ENCODE results near the gene MFAP3L.

MFAP3L gene

DNA sequence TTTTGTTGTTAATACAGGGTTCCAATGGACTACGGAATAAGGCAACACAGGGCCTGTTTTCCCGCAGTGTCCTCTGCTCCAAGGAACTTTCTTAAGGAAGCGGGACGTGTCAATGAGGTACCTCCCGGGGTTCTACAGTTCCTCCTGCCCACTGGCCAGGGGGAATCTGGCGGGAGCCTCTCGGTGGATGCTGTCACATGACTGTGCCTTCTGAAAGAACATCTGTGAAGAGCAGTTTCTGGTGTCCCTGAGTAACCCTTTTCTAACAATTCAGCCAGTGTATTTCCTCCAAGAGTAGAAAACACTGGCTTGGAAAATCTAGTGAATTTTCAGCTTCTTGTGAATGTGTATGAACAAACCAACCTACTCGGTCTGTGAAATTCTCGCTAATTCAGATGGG is 32.7 kb downstream of the MFAP3L start:
- DNase-seq (ENCODE audit: extremely low read depth in 1 of 2, low read depth in 1 of 2) = no peak

- DNase-seq (ENCODE audit: extremely low read depth in 1 of 2, low read depth in 1 of 2) = no peak
Observed at GRCh38 chr4:169988252-169988651, 37.9 kb downstream of the MFAP3L start.

DNA sequence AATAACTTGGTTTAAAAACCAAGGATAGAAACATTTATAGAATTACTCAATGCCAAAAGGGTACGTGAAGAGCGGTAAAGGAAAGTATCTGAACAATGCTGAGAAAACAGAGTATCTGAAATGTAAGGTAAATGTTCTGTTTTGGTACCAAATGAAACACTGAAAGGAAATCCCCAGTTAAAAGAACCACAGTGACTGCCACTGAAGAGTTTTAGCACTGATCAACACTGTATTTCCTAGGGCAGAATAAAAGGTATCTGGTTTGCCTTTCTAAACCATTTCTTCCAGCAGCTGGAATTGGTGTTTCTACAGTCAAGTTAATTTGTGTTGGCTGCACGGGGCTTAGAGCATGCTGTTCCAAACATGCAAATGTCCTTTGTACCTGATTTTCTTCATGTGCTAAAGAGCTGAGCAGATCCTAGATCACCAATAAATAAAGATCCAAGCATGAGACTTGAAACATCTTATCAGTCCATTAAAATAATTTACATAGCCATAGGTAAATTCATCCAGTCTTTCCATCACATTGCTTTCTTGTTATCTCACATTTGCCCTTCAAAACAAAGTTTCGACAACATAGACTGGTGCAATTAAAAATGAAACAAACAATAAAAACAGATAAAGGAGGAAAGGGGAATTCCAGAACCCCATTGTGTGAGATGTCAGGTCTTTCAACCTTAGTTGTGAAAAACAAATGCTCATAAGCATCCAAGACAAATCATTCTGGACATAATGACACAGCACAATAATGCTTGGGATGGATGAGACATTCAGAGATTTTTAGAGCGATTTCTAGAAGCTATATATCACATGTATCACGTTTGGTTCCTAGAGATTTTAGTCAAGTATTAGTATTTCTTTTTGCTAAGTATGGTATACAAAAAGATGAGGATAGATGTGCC is 38.6 kb downstream of the MFAP3L start:
- DNase-seq (ENCODE audit: extremely low read depth in 1 of 2, low read depth in 1 of 2) = no peak

DNA sequence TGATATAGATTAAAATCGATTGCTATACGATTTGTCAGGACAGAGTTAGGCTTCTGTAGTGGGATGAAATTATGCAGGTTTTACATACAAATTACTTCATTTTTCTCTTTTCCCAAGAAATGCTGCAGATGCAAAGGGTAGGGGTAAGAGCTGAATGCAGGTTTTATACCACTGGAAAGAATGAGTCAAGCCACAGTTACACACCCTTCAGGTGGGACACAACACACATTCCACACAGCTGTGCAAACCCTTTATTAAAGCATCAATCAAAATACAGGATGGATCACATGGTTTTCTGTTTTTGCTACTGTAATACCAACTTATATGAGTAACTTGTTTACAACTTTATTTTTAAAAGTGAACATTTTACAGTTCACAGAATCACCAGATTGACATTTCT is 39.8 kb downstream of the MFAP3L start:
- DNase-seq (ENCODE audit: extremely low read depth in 1 of 2, low read depth in 1 of 2) = no peak

DNA sequence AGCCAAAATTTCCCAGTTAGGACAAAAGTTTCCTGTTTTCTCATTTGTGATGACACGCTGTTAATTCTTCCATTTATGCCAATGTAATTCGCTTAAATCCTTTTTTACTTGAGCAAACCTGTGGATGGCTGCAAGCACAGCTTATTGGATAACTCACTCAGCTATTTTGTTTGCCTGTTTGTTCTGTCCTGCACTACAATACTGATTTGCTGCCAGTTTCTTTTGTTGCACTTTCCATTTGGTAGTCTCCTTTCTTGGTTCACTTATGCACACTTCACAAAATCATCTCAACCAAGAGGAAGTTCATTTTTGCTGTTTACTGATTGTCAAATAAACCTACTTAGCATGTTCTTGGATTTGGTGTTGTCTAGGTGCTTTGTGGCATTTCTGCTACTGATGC is 40.3 kb downstream of the MFAP3L start:
- no peak for DNase-seq (ENCODE audit: extremely low read depth in 1 of 2, low read depth in 1 of 2)

DNA sequence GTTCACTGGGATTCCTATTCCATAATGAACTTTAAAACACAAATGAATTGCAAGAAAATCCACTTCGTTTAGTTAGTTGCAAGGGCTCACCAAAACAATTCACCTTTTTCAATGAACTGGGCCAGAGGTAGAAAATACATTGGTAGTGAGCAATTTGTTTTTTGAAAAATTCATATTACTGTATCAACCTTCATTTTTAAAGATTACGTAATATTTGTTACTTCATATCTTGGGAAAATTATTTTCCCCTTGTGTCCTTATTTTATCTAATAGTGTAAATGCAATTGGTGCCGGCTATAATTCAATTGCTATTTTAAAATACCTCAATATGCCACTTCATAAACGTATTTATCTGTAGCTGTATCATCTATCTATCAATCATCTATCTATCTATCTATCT is 41.5 kb downstream of the MFAP3L start:
- DNase-seq (ENCODE audit: extremely low read depth in 1 of 2, low read depth in 1 of 2) = no peak

DNA sequence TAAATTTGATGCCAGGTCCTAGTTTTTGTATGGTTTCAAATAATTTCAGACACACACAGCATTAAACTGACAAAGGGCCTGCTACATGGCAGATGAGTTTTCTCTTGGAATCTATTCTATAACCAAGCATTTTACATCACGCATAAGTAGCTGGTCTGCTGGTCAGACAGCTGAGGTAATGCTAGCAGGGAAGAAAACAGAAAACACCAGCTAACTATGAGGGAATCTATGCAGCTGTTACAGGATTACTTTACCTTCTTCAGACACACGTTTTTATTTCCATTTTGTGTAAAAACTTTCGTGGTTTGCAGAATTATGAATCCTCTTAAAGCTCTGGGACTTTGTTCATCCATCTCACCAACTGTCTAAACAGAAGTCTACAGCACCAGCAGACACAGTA is 42.0 kb downstream of the MFAP3L start:
- no peak for DNase-seq (ENCODE audit: extremely low read depth in 1 of 2, low read depth in 1 of 2)

DNA sequence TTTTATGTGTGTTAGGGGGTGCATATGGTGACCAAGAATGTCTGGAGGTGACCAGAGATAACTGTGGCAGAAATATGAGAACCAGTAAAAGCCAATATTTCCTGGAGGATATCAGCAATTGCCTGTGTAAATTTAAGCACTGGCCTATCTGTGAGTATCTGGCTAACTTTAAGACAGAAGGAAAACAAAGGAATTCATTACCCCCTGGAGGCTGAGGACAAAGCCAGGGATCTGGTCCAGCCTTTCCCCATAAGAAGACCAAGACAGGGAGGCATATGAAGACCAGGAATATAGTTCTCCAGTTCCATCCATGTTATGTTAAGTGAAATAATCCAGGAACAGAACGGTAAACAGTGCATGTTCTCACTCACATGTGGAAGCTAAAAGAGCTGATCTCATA is 49.2 kb downstream of the MFAP3L start:
- no peak for DNase-seq (ENCODE audit: extremely low read depth in 1 of 2, low read depth in 1 of 2)

- no peak for DNase-seq (ENCODE audit: extremely low read depth in 1 of 2, low read depth in 1 of 2)
Observed at GRCh38 chr4:169975838-169976796, 50.1 kb downstream of the MFAP3L start.

GRCh38 chr4:169975131-169975837 is 50.9 kb downstream of the MFAP3L start:
- no peak for DNase-seq (ENCODE audit: extremely low read depth in 1 of 2, low read depth in 1 of 2)

- no peak for DNase-seq (ENCODE audit: extremely low read depth in 1 of 2, low read depth in 1 of 2)
Observed at GRCh38 chr4:169971456-169972015, 54.7 kb downstream of the MFAP3L start.

- DNase-seq (ENCODE audit: extremely low read depth in 1 of 2, low read depth in 1 of 2) = no peak
Observed at GRCh38 chr4:169968999-169969398, 57.2 kb downstream of the MFAP3L start.

DNA sequence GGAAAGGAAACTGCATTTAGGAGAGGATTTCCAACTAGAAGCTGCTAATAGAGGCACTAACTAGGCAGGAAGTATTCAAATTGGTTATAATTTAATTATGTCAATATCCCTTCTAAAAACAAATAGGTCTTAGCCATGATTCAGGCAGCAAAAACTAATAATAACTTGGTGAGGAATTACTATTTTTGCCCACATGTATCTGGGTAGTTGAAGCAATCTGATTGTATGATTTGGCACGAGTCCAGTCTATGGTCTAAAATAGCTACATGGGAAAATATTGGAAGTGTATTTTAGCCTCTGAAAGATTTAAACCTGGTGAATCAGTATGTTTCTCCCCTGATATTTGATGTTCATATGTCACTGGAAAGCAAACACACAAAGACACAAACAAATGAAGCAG is 62.2 kb downstream of the MFAP3L start:
- no peak for DNase-seq (ENCODE audit: extremely low read depth in 1 of 2, low read depth in 1 of 2)

- no peak for DNase-seq (ENCODE audit: extremely low read depth in 1 of 2, low read depth in 1 of 2)
Observed at GRCh38 chr4:169959254-169959653, 66.9 kb downstream of the MFAP3L start.

DNA sequence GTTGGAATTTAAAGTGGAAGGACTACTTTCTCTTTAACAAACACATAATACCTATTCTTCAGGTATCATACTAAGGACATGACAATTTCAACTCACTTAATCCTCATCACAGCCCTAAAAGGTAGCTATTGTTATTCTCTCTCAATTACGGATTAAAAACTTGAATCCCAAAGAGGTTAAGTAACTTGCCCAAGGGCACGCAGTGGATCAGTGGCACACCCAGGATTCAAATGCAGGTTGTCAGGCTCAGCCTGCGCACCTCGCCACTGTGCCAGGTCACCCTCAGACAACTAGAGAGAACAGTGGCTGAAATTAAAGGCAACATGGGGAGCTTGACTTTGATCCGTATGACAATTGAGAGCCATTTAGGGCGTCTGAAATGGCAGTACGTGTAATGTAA is 67.6 kb downstream of the MFAP3L start:
- DNase-seq (ENCODE audit: extremely low read depth in 1 of 2, low read depth in 1 of 2) = no peak

DNA sequence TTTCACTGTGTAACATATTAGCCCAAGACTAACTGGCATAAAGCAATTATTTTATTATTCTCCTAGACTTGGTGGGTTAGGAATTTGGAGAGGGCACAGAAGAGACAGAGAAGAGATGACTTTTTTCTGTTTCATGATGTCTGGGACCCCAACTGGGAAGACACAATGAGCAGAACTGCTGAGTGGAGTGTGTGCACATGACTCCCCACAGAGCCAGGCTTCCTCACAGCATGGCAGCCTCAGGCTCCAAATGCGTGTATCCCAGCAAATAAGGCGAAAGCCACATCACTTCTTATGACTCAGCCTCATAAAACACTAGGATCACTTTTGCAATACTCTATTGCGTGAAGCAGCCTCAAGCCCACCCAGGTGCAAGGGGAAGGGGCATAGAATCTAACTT is 68.4 kb downstream of the MFAP3L start:
- DNase-seq (ENCODE audit: extremely low read depth in 1 of 2, low read depth in 1 of 2) = no peak

DNA sequence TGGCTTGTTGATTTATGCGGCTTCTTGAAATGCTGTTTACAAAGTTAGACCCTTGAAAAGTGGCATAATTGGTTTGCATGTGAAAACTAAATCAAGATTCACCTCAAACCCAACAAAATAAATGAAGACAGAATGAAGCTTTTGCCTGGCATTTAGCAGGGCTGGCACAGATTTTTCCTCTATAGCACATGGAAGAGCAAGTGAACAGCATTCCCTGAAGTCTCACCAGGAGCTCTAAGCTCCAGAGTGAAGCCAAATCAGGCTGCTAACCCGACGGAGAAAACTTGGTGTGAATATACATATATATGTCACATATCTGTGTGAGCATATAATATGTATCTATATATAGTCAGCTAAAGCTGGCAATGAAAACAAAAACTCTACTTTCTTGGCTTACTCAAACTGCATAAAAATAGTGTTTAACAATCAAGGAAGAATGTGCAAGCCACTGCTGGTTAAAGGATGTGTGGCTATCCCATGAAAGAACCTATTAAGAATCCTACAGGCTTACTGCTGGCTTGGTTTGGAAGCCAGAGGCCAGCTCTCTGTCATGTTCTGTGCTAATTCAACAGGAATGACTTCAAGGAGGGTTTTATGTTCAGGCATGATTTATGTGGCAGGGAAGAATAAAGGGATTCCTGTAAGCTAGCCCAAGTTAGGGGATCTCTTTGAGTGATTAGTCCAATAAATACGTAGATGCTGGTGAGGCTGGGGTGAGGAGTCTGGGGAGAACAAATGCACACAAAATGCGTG is 69.9 kb downstream of the MFAP3L start:
- no peak for DNase-seq (ENCODE audit: extremely low read depth in 1 of 2, low read depth in 1 of 2)

GRCh38 chr4:169955521-169955920 is 70.7 kb downstream of the MFAP3L start:
- no peak for DNase-seq (ENCODE audit: extremely low read depth in 1 of 2, low read depth in 1 of 2)

DNA sequence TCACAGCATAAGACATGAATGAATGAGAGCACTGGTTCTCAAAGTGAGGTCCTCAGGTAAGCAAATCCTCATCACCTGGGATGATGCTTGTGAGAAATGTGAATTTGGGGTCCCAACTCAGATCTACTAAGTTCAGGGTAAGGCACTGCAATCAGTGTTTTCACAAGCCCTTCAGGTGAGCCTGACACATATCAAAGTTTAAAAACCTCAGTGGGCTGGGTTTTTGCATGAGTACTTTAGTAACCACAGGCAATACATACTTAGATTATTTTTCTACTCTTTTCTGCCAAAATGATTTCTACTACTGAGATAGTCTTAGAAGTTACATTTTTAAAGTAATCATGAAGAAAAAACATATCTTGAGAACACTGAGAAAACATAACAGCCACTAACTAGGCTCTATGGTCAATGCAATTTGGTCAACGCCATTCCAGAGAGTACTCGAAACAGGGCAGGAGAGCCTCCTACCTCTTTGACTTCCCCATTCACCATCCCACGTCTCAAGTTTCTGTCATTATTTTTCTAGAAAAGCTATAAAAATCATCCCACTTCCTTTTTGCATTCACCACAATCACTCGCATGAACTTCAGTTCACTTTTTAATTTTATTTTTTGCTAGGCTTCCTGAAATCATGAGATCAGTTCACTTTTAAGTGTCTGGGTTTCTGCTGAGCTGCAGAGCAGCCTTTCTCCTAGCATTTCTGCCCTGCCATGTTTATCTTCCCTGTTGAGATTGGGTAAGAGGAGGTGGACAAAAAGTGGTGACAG is 73.8 kb downstream of the MFAP3L start:
- no peak for DNase-seq (ENCODE audit: extremely low read depth in 1 of 2, low read depth in 1 of 2)

All from stimulated activated CD8-positive, alpha-beta memory T cell treated with anti-CD3 and anti-CD28 coated beads, Interleukin-7, amount 100 ng/mL, for 48 hours (primary cell).